CD14-positive monocyte (primary cell): ENCODE results near the gene MRPS27. TPM values are rescaled to one million over a fixed set of nuclear protein-coding genes. Genes with fewer than 3 reads are reported as not detected.

Experiments
- DNase-seq, 3 donors: peaks; one replicate each; pipeline ENCODE4 v3.0.0-alpha.2; 2011 to 2022
- H2AFZ ChIP-seq: 2 replicates; pipeline ENCODE4 v1.6.0; 2012; ENCODE audit warnings: mild to moderate bottlenecking, low read depth, low read length, inconsistent platforms; ENCODE audit not compliant: insufficient read depth, poor library complexity, severe bottlenecking
- H3K27ac ChIP-seq, 2 donors: 1 replicate in 1 of 2; 2 replicates in 1 of 2; pipeline ENCODE4 v1.5.1; 2012 to 2013; ENCODE audit warnings: low read length in 2 of 2, control low read depth in 1 of 2, inconsistent platforms in 1 of 2, low read depth in 1 of 2, mild to moderate bottlenecking in 1 of 2
- H3K27me3 ChIP-seq, 2 donors: one replicate each; pipeline versions ENCODE4 v1.6.0 to v1.6.1; 2011 to 2013; ENCODE audit warnings: low read length in 2 of 2; ENCODE audit not compliant: control insufficient read depth in 2 of 2, insufficient read depth in 2 of 2
- H3K36me3 ChIP-seq, 2 donors: replicated peaks in 1 of 2; 1 replicate in 1 of 2; 2 replicates in 1 of 2; pipeline versions ENCODE4 v1.5.1 to v1.6.1; 2012 to 2013; ENCODE audit warnings: low read length in 2 of 2, control low read depth in 1 of 2, inconsistent platforms in 1 of 2, mild to moderate bottlenecking in 1 of 2; ENCODE audit not compliant: insufficient read depth in 2 of 2, control insufficient read depth in 1 of 2
- H3K4me1 ChIP-seq, 2 donors: 1 replicate in 1 of 2; 2 replicates in 1 of 2; pipeline versions ENCODE4 v1.5.1 to v1.6.1; 2012 to 2013; ENCODE audit warnings: low read length in 2 of 2, control low read depth in 1 of 2, inconsistent platforms in 1 of 2, mild to moderate bottlenecking in 1 of 2, moderate library complexity in 1 of 2; ENCODE audit not compliant: insufficient read depth in 2 of 2, control insufficient read depth in 1 of 2
- H3K4me2 ChIP-seq: replicated peaks from 2 replicates; pipeline ENCODE3; 2012; ENCODE audit warnings: low read length, moderate library complexity, mild to moderate bottlenecking; ENCODE audit not compliant: poor library complexity, severe bottlenecking; ENCODE audit errors: extremely low read depth
- H3K4me3 ChIP-seq, 3 experiments: fragments of 200-600 bp in 1 of 3; sonication (generic) in 1 of 3; replicated peaks in 1 of 3; 1 replicate in 2 of 3; 2 replicates in 1 of 3; pipeline ENCODE4 v1.5.1; 2011 to 2013; ENCODE audit warnings: low read length in 3 of 3, mild to moderate bottlenecking in 3 of 3, control low read depth in 2 of 3, low read depth in 2 of 3, inconsistent platforms in 1 of 3, moderate library complexity in 1 of 3
- H3K79me2 ChIP-seq: 2 replicates; pipeline ENCODE4 v1.6.0; 2012; ENCODE audit warnings: mild to moderate bottlenecking, control low read depth, inconsistent platforms, low read length, moderate library complexity; ENCODE audit not compliant: insufficient read depth
- H3K9ac ChIP-seq: 2 replicates; pipeline ENCODE4 v1.6.0; 2017; ENCODE audit warnings: low read length, mild to moderate bottlenecking; ENCODE audit not compliant: insufficient read depth, poor library complexity, severe bottlenecking
- H3K9me3 ChIP-seq, 2 donors: replicated peaks in 1 of 2; 1 replicate in 1 of 2; 2 replicates in 1 of 2; pipeline versions ENCODE4 v1.5.1 to v1.6.1; 2012 to 2013; ENCODE audit warnings: low read length in 2 of 2, control low read depth in 1 of 2; ENCODE audit not compliant: control insufficient read depth in 1 of 2, insufficient read depth in 1 of 2
- H4K20me1 ChIP-seq: 2 replicates; pipeline ENCODE4 v1.6.0; 2012; ENCODE audit warnings: mild to moderate bottlenecking, low read length, control low read depth, moderate library complexity; ENCODE audit not compliant: insufficient read depth
- H3K27ac Mint-ChIP-seq, 7 donors: one replicate each; pipeline ENCODE4 v1.8.0; 2020; ENCODE audit warnings: mild to moderate bottlenecking in 7 of 7, mixed read lengths in 7 of 7, moderate library complexity in 6 of 7, inconsistent platforms in 2 of 7
- H3K27me3 Mint-ChIP-seq, 3 donors: one replicate each; pipeline ENCODE4 v1.8.0; 2021 to 2022; ENCODE audit warnings: low read depth in 3 of 3, mild to moderate bottlenecking in 3 of 3, mixed read lengths in 3 of 3, moderate library complexity in 3 of 3, inconsistent platforms in 1 of 3
- H3K36me3 Mint-ChIP-seq, 2 donors: one replicate each; pipeline ENCODE4 v1.8.0; 2020; ENCODE audit warnings: mixed read lengths in 2 of 2, inconsistent platforms in 1 of 2, mild to moderate bottlenecking in 1 of 2
- H3K4me1 Mint-ChIP-seq: one replicate; pipeline ENCODE4 v1.8.0; 2020; ENCODE audit warnings: mild to moderate bottlenecking, mixed read lengths
- H3K4me3 Mint-ChIP-seq, 2 donors: one replicate each; pipeline ENCODE4 v1.8.0; 2020; ENCODE audit warnings: mild to moderate bottlenecking in 2 of 2, mixed read lengths in 2 of 2, moderate library complexity in 1 of 2
- H3K9me3 Mint-ChIP-seq, 7 donors: one replicate each; pipeline ENCODE4 v1.8.0; 2020 to 2022; ENCODE audit warnings: mixed read lengths in 7 of 7, mild to moderate bottlenecking in 6 of 7, moderate library complexity in 6 of 7, inconsistent platforms in 2 of 7
- CTCF ChIP-seq: fragments of 200-600 bp; IDR thresholded peaks from one replicate; pipeline ENCODE4 v1.8.0; 2022; ENCODE audit warnings: antibody characterized with exemption, mild to moderate bottlenecking
- WGBS: methylation state at CpG from one replicate; pipeline ENCODE4 v1.1.5; 2013; ENCODE audit warnings: missing lambda C conversion rate; ENCODE audit not compliant: insufficient coverage; 5-methylcytosine and 5-hydroxymethylcytosine counted together
- intact Hi-C, 2 donors: fragments of 100-400 bp; cut with micrococcal nuclease; formaldehyde crosslinking; loops; one replicate each; pipeline versions ENCODE4 v1.15.0 to v1.15.1; 2023
- polyA plus RNA-seq, 3 donors: library from polyadenylated mRNA; depleted of rRNA in 1 of 3; unstranded in 2 of 3; stranded (reverse) in 1 of 3; fragments of 300-500 nt in 2 of 3; fragments of >200 nt in 1 of 3; fragmentation: Illumina TruSeq in 2 of 3; gene quantifications; 1 replicate in 2 of 3; 2 replicates in 1 of 3; pipeline ENCODE4 v1.2.3, GENCODE V29; 2012 to 2021

Gene MRPS27
- polyA plus RNA-seq, 3 donors, result 13.3 to 19.2 (median 15.3) TPM

- no peak for DNase-seq
- Histone ChIP-seq H4K20me1 (no peaks in the 10 kb centered on the region), H3K27me3 (no peaks in the 10 kb centered on the region), H3K4me3 (no peak overlapping the region), H3K4me1 (no peaks in the 10 kb centered on the region), H3K9ac (no peak overlapping the region), H3K79me2 (no peaks in the 10 kb centered on the region), H3K27ac (no peak overlapping the region), H3K36me3 (peaks cover 24 to 71% of the 10 kb centered on the region in 2 donors), H3K9me3 (no peaks in the 10 kb centered on the region), H2AFZ (no peak overlapping the region), H3K4me2 (no peak overlapping the region)
- Mint-ChIP-seq H3K27ac (peak overlapping the region in 1 of 7 donors; percentile 65), H3K9me3 (no peaks in the 10 kb centered on the region), H3K27me3 (peaks cover 0 to 1% (median 0%) of the 10 kb centered on the region in 3 donors), H3K4me1 (peaks cover 8% of the 10 kb centered on the region), H3K4me3 (no peak overlapping the region), H3K36me3 (peaks cover 48 to 62% of the 10 kb centered on the region in 2 donors)
- no CpG with 5 or more reads among the region's 6 CpGs for WGBS
- intact Hi-C loops, result no loop called here
- TF ChIP-seq CTCF, result no peak
Measured at GRCh38 chr5:72290356-72291133, 29.5 kb downstream of the MRPS27 start.

DNA sequence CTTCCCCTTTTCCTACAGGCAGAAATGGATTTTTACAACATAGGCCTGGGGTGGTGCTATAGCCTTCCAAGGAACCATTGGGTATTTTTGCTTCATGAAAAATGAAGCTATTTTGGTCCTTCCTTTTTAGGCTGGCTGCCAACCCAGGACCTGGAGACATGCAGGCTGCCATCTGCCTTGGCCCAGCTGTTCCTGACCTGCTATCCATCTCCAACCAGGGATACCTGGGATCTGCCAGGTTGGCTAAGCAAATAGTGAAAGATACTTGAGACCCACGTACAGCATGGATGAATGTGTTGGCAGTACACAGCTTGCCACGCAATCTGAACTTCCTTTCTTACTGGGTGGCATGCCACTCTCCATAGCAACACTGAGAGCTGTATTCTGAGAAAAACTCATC is 31.1 kb downstream of the MRPS27 start:
- Mint-ChIP-seq H3K9me3 (no peaks in the 10 kb centered on the region), H3K4me3 (no peak overlapping the region), H3K27ac (peak overlapping the region in 1 of 7 donors; percentile 3), H3K36me3 (peaks cover 39 to 51% of the 10 kb centered on the region in 2 donors), H3K4me1 (peaks cover 18% of the 10 kb centered on the region), H3K27me3 (peaks cover 0 to 1% (median 0%) of the 10 kb centered on the region in 3 donors)
- peaks cover 4 to 10% of the 10 kb centered on the region in 2 donors for H3K4me1 ChIP-seq
- TF ChIP-seq CTCF, result no peak
- no peak for DNase-seq
- H3K27me3 ChIP-seq, result no peaks in the 10 kb centered on the region
- no peak overlapping the region for H3K4me2 ChIP-seq
- peaks cover 17 to 61% of the 10 kb centered on the region in 2 donors for H3K36me3 ChIP-seq
- H3K9me3 ChIP-seq, result no peaks in the 10 kb centered on the region
- H2AFZ ChIP-seq, result no peak overlapping the region
- 94% methylated on average over 2 of the region's 2 CpGs for WGBS
- intact Hi-C loops, result no loop called here
- no peak overlapping the region for H3K27ac ChIP-seq
- H3K4me3 ChIP-seq, result no peak overlapping the region
- no peaks in the 10 kb centered on the region for H4K20me1 ChIP-seq
- no peaks in the 10 kb centered on the region for H3K79me2 ChIP-seq
- H3K9ac ChIP-seq, result no peak overlapping the region
